Measurements from ENCODE around the gene PTH. TPM values are rescaled to one million over a fixed set of nuclear protein-coding genes. Genes with fewer than 3 reads are reported as not detected.

The PTH gene
- total RNA-seq, 4 donors from 2014 or later, result not detected

DNA sequence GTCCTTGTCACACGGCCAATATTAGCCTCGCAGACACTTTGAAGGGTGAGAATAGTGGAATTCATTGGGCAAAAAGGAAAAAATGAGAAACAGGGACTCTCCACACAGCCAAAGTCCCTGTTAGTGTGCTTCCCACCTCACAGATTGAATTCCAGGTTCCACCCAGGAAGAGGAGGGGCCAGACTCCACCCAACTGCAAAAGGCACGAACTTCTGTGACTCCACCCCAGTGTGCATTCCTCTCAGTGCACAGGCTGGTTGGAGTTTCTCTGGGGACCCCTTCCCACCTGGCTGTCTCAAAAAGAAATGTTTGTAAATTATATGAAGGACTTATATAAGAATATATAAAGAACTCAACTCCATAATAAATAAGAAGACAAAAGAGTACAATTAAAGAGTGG is 20.7 kb downstream of the PTH start:
- Histone ChIP-seq H3K27ac (no peak overlapping the region), H3K4me3 (no peak overlapping the region), H3K4me1 (no peaks in the 10 kb centered on the region), H3K27me3 (no peaks in the 10 kb centered on the region), H3K9me3 (no peaks in the 10 kb centered on the region), H3K36me3 (no peaks in the 10 kb centered on the region)
- 79 to 85% methylated on average over 3 of the region's 3 CpGs for WGBS, 2 donors (ENCODE audit: low coverage in 1 of 2)
- TF ChIP-seq POLR2AphosphoS5 (IDR thresholded peaks at IDR 0.05) (no peak), POLR2A (IDR thresholded peaks at IDR 0.05) (no peak)
- no peak for DNase-seq
- intact Hi-C loops (cut with DNase I; ENCODE audit: low total_unique reads) (no loop called here), in situ Hi-C loops (cut with MboI; ENCODE audit: low pct_ligation_motif_present in 1 of 4, low pct_unique_long_range_greater_than_20kb in 1 of 4, low sequenced_read_pairs in 3 of 4) (no loop called here)

- TF ChIP-seq, protein P1, sequence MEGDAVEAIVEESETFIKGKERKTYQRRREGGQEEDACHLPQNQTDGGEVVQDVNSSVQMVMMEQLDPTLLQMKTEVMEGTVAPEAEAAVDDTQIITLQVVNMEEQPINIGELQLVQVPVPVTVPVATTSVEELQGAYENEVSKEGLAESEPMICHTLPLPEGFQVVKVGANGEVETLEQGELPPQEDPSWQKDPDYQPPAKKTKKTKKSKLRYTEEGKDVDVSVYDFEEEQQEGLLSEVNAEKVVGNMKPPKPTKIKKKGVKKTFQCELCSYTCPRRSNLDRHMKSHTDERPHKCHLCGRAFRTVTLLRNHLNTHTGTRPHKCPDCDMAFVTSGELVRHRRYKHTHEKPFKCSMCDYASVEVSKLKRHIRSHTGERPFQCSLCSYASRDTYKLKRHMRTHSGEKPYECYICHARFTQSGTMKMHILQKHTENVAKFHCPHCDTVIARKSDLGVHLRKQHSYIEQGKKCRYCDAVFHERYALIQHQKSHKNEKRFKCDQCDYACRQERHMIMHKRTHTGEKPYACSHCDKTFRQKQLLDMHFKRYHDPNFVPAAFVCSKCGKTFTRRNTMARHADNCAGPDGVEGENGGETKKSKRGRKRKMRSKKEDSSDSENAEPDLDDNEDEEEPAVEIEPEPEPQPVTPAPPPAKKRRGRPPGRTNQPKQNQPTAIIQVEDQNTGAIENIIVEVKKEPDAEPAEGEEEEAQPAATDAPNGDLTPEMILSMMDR (IDR thresholded peaks at IDR 0.05), result no peak
- TF ChIP-seq POLR2AphosphoS5 (IDR thresholded peaks at IDR 0.05) (no peak), POLR2A (IDR thresholded peaks at IDR 0.05) (no peak), EP300 (IDR thresholded peaks at IDR 0.05; ENCODE audit: low read depth) (no peak)
- intact Hi-C loops (cut with DNase I; ENCODE audit: low total_unique reads), result no loop called here
- Histone ChIP-seq H3K4me3 (no peak overlapping the region), H3K27ac (no peak overlapping the region), H3K4me1 (no peaks in the 10 kb centered on the region), H3K9me3 (no peaks in the 10 kb centered on the region), H3K36me3 (no peaks in the 10 kb centered on the region), H3K27me3 (no peaks in the 10 kb centered on the region)
- in situ Hi-C loops (cut with MboI; ENCODE audit: low pct_ligation_motif_present in 1 of 4, low pct_unique_long_range_greater_than_20kb in 1 of 4, low sequenced_read_pairs in 3 of 4), result no loop called here
- no peak for DNase-seq
- WGBS, 2 donors (ENCODE audit: low coverage in 1 of 2), result 60 to 82% methylated on average over 3 of the region's 3 CpGs
Observed at GRCh38 chr11:13473013-13473722, 22.6 kb downstream of the PTH start.

- intact Hi-C loops (cut with DNase I; ENCODE audit: low total_unique reads) (no loop called here), in situ Hi-C loops (cut with MboI; ENCODE audit: low pct_ligation_motif_present in 1 of 4, low pct_unique_long_range_greater_than_20kb in 1 of 4, low sequenced_read_pairs in 3 of 4) (no loop called here)
- peaks cover 0 to 8% (median 4%) of the 10 kb centered on the region in 4 donors for H3K4me1 ChIP-seq
Observed at GRCh38 chr11:13468750-13469149, 27.0 kb downstream of the PTH start.

DNA sequence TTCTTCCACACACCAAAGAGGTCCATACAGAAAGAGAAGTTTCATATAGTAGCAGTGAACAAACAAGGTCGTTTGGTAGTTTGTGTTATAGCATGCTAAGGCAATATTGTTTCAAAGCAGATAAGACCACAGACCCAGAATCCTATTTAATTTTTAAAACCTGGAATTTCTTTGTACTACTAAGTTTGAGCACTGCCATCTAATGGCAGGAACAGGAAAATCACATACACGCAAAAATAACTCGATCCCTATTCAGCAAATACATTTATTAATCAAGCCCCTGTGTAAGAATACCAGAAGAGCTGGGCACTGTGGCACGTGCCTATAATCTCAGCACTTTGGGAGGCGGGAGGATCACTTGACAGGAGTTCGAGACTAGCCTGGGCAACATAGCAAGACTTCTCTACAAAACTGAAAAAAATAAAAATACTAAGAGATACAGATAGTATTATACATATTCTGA is 29.9 kb downstream of the PTH start:
- no peak for DNase-seq
- H3K27ac ChIP-seq, result no peak overlapping the region
- H3K4me1 ChIP-seq, result peaks cover 6 to 24% (median 11%) of the 10 kb centered on the region in 4 donors
- TF ChIP-seq EP300 (IDR thresholded peaks at IDR 0.05; ENCODE audit: low read depth), result no peak
- TF ChIP-seq, protein P1 (IDR thresholded peaks at IDR 0.05), result peak; percentile 43 to 61 (median 53)
- TF ChIP-seq POLR2AphosphoS5 (IDR thresholded peaks at IDR 0.05), result no peak
- H3K4me3 ChIP-seq, result no peak overlapping the region
- no peaks in the 10 kb centered on the region for H3K36me3 ChIP-seq
- in situ Hi-C loops (cut with MboI; ENCODE audit: low pct_ligation_motif_present in 1 of 4, low pct_unique_long_range_greater_than_20kb in 1 of 4, low sequenced_read_pairs in 3 of 4), result no loop called here
- WGBS, 2 donors (ENCODE audit: low coverage in 1 of 2), result 3 to 7% methylated on average over 6 of the region's 6 CpGs
- intact Hi-C loops (cut with DNase I; ENCODE audit: low total_unique reads), result no loop called here
- H3K27me3 ChIP-seq, result no peaks in the 10 kb centered on the region
- no peaks in the 10 kb centered on the region for H3K9me3 ChIP-seq

More at GRCh38 chr11:13468750-13469149, 27.0 kb downstream of the PTH start:
- TF ChIP-seq, protein P1 (IDR thresholded peaks at IDR 0.05), result no peak
- TF ChIP-seq POLR2AphosphoS5 (IDR thresholded peaks at IDR 0.05) (no peak), EP300 (IDR thresholded peaks at IDR 0.05; ENCODE audit: low read depth) (no peak), POLR2A (IDR thresholded peaks at IDR 0.05) (no peak)
- Histone ChIP-seq H3K4me3 (no peak overlapping the region), H3K27me3 (no peaks in the 10 kb centered on the region), H3K27ac (no peak overlapping the region), H3K9me3 (no peaks in the 10 kb centered on the region), H3K36me3 (no peaks in the 10 kb centered on the region)
- 46 to 48% methylated on average over 4 to 5 of the region's 5 CpGs for WGBS, 2 donors (ENCODE audit: low coverage in 1 of 2)
- no peak for DNase-seq

All from transverse colon (tissue), 4 donors.